Measurements from ENCODE around the gene BTBD16. TPM values are rescaled to one million over a fixed set of nuclear protein-coding genes. Genes with fewer than 3 reads are reported as not detected.

Gene BTBD16
- total RNA-seq, 2 experiments from 2014 or later, result not detected

- no peaks in the 10 kb centered on the region for H3K9me3 Mint-ChIP-seq
- POLR2A ChIA-PET, result no interaction called here
These were observed 19.4 kb upstream of the BTBD16 start for GRCh38 chr10:122251459-122252255.

DNA sequence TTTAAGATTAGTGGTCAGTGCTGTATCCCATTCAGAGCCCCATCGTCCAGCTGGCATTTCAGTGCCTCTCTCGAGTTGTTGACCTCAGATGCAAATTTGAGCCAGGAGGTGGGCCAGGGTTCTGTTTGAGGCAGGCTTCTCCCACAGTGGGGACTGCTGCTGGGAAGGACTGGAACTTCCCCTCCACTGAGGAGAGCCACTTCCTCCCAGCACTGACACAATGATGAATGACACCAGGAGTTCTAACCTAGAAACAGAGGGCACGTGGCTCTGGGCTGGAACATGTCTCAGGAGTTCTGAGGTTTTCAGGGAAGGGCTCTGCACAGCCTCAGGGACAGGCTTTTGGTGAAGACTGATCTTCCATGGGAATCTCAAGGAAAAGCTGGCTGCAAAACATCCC lies 18.3 kb upstream of the BTBD16 start:
- Mint-ChIP-seq H3K4me1 (no peaks in the 10 kb centered on the region), H3K27me3 (no peaks in the 10 kb centered on the region), H3K9me3 (no peaks in the 10 kb centered on the region), H3K36me3 (ENCODE audit: low read depth) (no peaks in the 10 kb centered on the region), H3K27ac (no peak overlapping the region), H3K4me3 (no peak overlapping the region)
- POLR2A ChIA-PET, result no interaction called here
- CTCF ChIA-PET, result no interaction called here
- no peak for DNase-seq

More at GRCh38 chr10:122251459-122252255, 19.4 kb upstream of the BTBD16 start:
- Mint-ChIP-seq H3K4me1 (no peaks in the 10 kb centered on the region), H3K36me3 (ENCODE audit: low read depth) (no peaks in the 10 kb centered on the region), H3K27ac (no peak overlapping the region), H3K27me3 (no peaks in the 10 kb centered on the region), H3K4me3 (no peak overlapping the region)
- no peak for DNase-seq
- CTCF ChIA-PET, result interaction anchor here (0.6 to 0.8 kb wide), 3 partner anchors 12 to 1226 kb away, joined by 3 to 4 read pairs (median 4); no protein-coding TSS in a partner anchor

DNA sequence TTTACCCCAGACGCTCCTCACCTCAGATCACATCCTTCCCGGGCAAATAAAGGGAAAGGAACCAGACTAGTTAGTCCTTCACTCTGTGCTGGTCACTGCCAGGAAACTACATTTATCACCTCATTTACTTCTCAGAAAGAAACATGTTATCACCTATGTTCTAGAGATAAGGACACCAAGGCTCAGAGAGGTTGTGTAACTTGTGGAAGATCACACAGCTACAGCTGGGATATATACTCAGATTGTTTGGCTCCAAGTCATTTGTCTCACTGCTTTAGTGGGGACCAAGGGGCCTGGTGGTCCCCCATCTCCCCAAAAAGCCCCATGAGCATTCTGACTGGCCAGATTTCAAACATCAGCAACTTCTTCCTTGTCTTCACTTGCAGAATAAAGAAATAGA lies 17.5 kb upstream of the BTBD16 start:
- ChIA-PET CTCF (no interaction called here), POLR2A (no interaction called here)
- Mint-ChIP-seq H3K4me1 (no peaks in the 10 kb centered on the region), H3K36me3 (ENCODE audit: low read depth) (no peaks in the 10 kb centered on the region), H3K9me3 (no peaks in the 10 kb centered on the region), H3K4me3 (no peak overlapping the region), H3K27me3 (no peaks in the 10 kb centered on the region), H3K27ac (no peak overlapping the region)
- no peak for DNase-seq

GRCh38 chr10:122254831-122255230 lies 16.3 kb upstream of the BTBD16 start:
- Mint-ChIP-seq H3K36me3 (ENCODE audit: low read depth) (no peaks in the 10 kb centered on the region), H3K27me3 (peaks cover 3% of the 10 kb centered on the region), H3K9me3 (no peaks in the 10 kb centered on the region), H3K4me1 (no peaks in the 10 kb centered on the region), H3K27ac (no peak overlapping the region), H3K4me3 (no peak overlapping the region)
- POLR2A ChIA-PET, result no interaction called here
- CTCF ChIA-PET, result no interaction called here
- no peak for DNase-seq

GRCh38 chr10:122255509-122256301 lies 15.4 kb upstream of the BTBD16 start:
- CTCF ChIA-PET, result no interaction called here
- Mint-ChIP-seq H3K9me3 (no peaks in the 10 kb centered on the region), H3K4me1 (no peaks in the 10 kb centered on the region), H3K36me3 (ENCODE audit: low read depth) (no peaks in the 10 kb centered on the region), H3K27ac (no peak overlapping the region), H3K27me3 (peaks cover 5% of the 10 kb centered on the region), H3K4me3 (no peak overlapping the region)
- POLR2A ChIA-PET, result no interaction called here
- no peak for DNase-seq

GRCh38 chr10:122257041-122257440 lies 14.1 kb upstream of the BTBD16 start:
- no peaks in the 10 kb centered on the region for H3K36me3 Mint-ChIP-seq (ENCODE audit: low read depth)

GRCh38 chr10:122258136-122259074 lies 12.7 kb upstream of the BTBD16 start:
- DNase-seq, result no peak
- Mint-ChIP-seq H3K4me1 (no peaks in the 10 kb centered on the region), H3K27me3 (peaks cover 9% of the 10 kb centered on the region), H3K36me3 (ENCODE audit: low read depth) (no peaks in the 10 kb centered on the region), H3K4me3 (no peak overlapping the region), H3K27ac (no peak overlapping the region), H3K9me3 (peaks cover 3% of the 10 kb centered on the region)
- POLR2A ChIA-PET, result no interaction called here
- CTCF ChIA-PET, result interaction anchor here (1.0 to 2.5 kb wide), 2 partner anchors 9 to 10 kb away, joined by 3 to 7 read pairs; no protein-coding TSS in a partner anchor

More at GRCh38 chr10:122257041-122257440, 14.1 kb upstream of the BTBD16 start:
- Mint-ChIP-seq H3K4me3 (no peak overlapping the region), H3K4me1 (no peaks in the 10 kb centered on the region), H3K27me3 (peaks cover 5% of the 10 kb centered on the region), H3K27ac (no peak overlapping the region), H3K9me3 (peaks cover 2% of the 10 kb centered on the region)
- no peak for DNase-seq
- ChIA-PET CTCF (interaction anchor here (2.5 kb wide), 1 partner anchor 11 kb away, joined by 7 read pairs; no protein-coding TSS in a partner anchor), POLR2A (no interaction called here)

DNA sequence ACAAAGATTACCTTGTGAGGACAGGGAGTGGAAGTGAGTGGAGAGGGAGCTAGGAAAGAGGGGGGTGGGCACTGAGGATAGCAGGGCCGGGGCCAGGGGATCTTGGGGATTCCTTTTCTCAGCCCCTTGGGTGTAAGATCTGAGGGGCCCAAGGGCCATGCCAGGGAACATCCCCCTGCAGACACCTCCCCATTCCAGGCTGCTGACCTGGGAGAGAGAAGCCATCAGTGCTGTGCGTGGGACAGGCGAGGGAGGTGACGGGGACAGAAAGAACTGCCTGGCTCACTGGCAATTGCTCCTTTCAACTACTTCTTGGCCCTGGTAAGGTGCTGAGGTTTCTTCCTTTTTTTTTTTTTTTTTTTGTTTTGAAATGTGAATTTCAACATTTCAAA lies 12.0 kb upstream of the BTBD16 start:
- Mint-ChIP-seq H3K4me3 (no peak overlapping the region), H3K9me3 (peaks cover 3% of the 10 kb centered on the region), H3K36me3 (ENCODE audit: low read depth) (no peaks in the 10 kb centered on the region), H3K27ac (no peak overlapping the region), H3K27me3 (peaks cover 11% of the 10 kb centered on the region), H3K4me1 (no peaks in the 10 kb centered on the region)
- ChIA-PET CTCF (interaction anchor here (1.0 to 2.5 kb wide), 2 partner anchors 9 to 11 kb away, joined by 3 to 7 read pairs; no protein-coding TSS in a partner anchor), POLR2A (no interaction called here)
- DNase-seq, result no peak

DNA sequence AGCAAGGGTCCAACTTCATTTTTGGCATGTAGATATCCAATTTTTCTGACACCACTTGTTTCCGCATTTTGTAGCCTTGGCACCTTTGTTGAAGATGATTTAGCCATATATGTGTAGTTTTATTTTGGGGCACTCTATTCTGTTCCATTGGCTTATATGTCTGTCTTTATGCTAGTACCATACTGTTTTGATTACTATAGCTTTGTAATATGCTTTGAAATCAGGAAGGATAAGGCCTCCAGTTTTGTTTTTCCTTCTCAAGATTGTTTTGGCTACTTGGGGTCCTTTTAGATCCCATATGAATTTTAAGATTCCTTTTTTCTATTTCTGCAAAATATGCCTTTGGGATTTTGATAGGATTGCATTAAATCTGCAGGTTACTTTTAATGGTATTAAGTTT lies 9.5 kb upstream of the BTBD16 start:
- H3K4me3 Mint-ChIP-seq, result no peak overlapping the region
- peaks cover 11% of the 10 kb centered on the region for H3K27me3 Mint-ChIP-seq

GRCh38 chr10:122263971-122264370 lies 7.1 kb upstream of the BTBD16 start:
- Mint-ChIP-seq H3K9me3 (peaks cover 3% of the 10 kb centered on the region), H3K4me1 (no peaks in the 10 kb centered on the region), H3K36me3 (ENCODE audit: low read depth) (no peaks in the 10 kb centered on the region), H3K27ac (no peak overlapping the region), H3K4me3 (no peak overlapping the region), H3K27me3 (peaks cover 11% of the 10 kb centered on the region)
- ChIA-PET CTCF (interaction anchor here (0.8 to 1.1 kb wide), 2 partner anchors 12 to 24 kb away, joined by 3 read pairs; no protein-coding TSS in a partner anchor), POLR2A (no interaction called here)
- DNase-seq, result no peak

More for the DNA sequence above, 9.5 kb upstream of the BTBD16 start:
- DNase-seq, result no peak
- no peaks in the 10 kb centered on the region for H3K4me1 Mint-ChIP-seq
- CTCF ChIA-PET, result no interaction called here
- POLR2A ChIA-PET, result no interaction called here
- H3K27ac Mint-ChIP-seq, result no peak overlapping the region
- H3K9me3 Mint-ChIP-seq, result peaks cover 3% of the 10 kb centered on the region
- H3K36me3 Mint-ChIP-seq (ENCODE audit: low read depth), result no peaks in the 10 kb centered on the region

DNA sequence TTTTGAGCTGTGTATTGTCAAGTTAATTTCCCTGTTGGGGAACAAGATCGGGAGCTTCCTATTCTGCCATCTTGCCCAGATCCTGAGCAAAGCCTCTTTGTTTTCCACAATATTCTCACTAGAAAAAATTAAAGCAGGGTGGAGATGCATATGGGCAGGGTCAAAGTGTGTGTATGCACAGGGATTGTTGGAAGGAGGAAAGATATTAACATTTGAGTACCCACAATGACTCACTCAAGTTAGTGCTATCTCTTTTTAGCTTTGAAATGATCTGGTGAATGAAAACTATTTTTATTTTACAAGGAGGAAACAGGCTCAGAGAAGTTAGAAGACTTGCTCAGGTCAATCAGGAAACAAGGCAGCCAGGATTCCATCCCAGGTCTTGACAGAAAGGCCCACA lies 6.7 kb upstream of the BTBD16 start:
- ChIA-PET CTCF (interaction anchor here (0.8 kb wide), 1 partner anchor 24 kb away, joined by 3 read pairs; no protein-coding TSS in a partner anchor), POLR2A (no interaction called here)
- peaks cover 3% of the 10 kb centered on the region for H3K9me3 Mint-ChIP-seq
- peaks cover 11% of the 10 kb centered on the region for H3K27me3 Mint-ChIP-seq
- DNase-seq, result no peak
- H3K4me3 Mint-ChIP-seq, result no peak overlapping the region
- no peak overlapping the region for H3K27ac Mint-ChIP-seq
- no peaks in the 10 kb centered on the region for H3K4me1 Mint-ChIP-seq
- no peaks in the 10 kb centered on the region for H3K36me3 Mint-ChIP-seq (ENCODE audit: low read depth)

DNA sequence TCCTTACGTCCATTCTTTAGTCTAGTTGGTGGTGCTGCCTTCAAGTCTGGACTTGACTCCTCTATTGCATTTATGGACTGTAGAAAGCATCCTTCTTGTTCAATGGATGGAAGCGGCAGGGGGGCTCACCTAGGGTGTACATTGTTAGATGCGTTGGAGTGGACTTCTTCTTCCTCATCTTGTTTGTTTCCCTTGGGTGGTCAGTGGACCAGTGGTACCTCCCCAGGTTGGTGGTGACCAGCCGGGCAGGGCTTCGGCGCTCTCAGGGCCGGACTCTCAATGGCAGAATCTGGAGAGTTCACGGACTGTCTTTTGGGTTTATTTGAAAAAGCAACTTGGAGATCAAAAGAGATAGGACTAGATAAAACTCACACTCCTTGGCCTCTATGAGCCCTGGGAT lies 6.2 kb upstream of the BTBD16 start:
- no peak overlapping the region for H3K27ac Mint-ChIP-seq
- peaks cover 8% of the 10 kb centered on the region for H3K27me3 Mint-ChIP-seq
- CTCF ChIA-PET, result no interaction called here
- H3K9me3 Mint-ChIP-seq, result peaks cover 3% of the 10 kb centered on the region
- H3K4me1 Mint-ChIP-seq, result no peaks in the 10 kb centered on the region
- H3K36me3 Mint-ChIP-seq (ENCODE audit: low read depth), result no peaks in the 10 kb centered on the region
- no peak for DNase-seq
- POLR2A ChIA-PET, result no interaction called here
- no peak overlapping the region for H3K4me3 Mint-ChIP-seq
